VCaP (cell line): ENCODE results near the gene RPS19BP1.
A peak's percentile ranks its signal among the peaks of the same experiment; 100 is the strongest.

ENCODE experiments used
- H3K27ac ChIP-seq: fragments of 450-650 bp; 2 replicates; pipeline ENCODE4 v1.5.1; 2017
- CTCF ChIP-seq: fragments of 450-650 bp; conservative IDR thresholded peaks from 2 replicates; pipeline ENCODE4 v1.5.1; 2017; ENCODE audit warnings: mild to moderate bottlenecking, moderate library complexity

Gene RPS19BP1

GRCh38 chr22:39534092-39534506 lies 1.6 kb upstream of the RPS19BP1 start:
- no peak for TF ChIP-seq CTCF
- H3K27ac ChIP-seq: peak overlapping the region; percentile 98

DNA sequence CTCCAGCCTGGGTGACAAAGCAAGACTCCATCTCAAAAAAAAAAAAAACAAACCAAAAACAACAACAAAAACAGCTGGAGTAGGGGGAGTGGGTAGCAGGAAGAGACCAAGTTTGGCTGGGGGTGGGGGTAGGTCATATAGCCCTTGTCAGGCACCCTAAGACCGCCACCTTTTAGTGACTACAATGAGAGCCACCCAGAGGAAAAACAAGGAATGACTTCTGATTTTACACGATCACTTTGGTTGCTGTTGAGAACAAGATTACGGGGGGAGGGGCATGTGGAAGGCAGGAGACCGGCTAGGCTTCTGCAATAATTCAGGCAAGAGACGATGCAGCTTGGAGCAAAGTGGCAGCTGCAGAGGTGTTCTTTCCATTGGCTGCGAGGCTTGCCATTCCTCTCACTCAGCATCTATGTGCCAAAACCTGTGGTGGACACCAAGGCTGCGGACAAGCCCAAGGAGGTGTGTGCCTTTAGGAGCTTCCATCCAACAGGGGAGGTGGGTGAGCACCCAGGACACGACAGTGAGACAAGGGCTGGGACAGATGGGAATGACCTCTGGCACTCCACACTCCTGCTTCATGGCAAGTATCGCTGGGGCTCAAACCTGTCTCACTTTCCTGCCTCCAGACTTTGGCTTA lies 1.7 kb downstream of the RPS19BP1 start:
- peak; percentile 24 for TF ChIP-seq CTCF
- peak overlapping the region; percentile 98 for H3K27ac ChIP-seq

GRCh38 chr22:39530116-39530515 lies 2.4 kb downstream of the RPS19BP1 start:
- no peak for TF ChIP-seq CTCF
- peak overlapping the region; percentile 98 for H3K27ac ChIP-seq

- TF ChIP-seq CTCF: no peak; the same call in none of the 2 replicates
- peak overlapping the region; percentile 98 for H3K27ac ChIP-seq
Measured at GRCh38 chr22:39529487-39529851, 3.1 kb downstream of the RPS19BP1 start.

- TF ChIP-seq CTCF: peak; percentile 98
- peak overlapping the region; percentile 98 for H3K27ac ChIP-seq
Measured at GRCh38 chr22:39528681-39529486, 3.7 kb downstream of the RPS19BP1 start.

DNA sequence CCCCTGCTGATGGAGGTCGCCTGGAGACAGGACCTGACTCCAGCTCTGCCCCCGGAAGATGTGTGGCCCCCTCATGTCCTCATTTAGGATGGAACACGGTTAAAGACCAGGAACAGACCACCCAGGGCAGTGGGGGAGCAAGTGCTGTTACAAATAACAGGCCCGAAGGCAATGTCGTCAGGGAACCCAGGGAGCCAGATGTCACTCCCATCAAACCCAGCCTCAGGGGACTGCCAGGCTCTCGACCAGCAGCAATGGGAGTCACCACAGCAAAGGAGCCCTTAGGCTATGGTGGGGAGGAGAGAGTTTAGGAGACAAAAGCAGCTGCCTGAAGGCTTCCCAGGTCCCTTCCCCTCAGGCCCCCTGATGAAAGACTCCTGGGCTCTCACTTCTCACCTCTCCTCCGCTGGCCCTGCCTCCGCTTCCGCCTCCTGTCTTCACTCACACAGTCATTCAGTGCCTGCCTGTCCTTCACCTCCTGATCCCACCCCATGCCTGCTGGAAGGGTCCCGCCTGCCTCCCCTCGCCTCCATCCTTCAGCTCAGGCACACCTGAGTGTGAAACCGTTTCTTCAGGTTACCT lies 4.4 kb downstream of the RPS19BP1 start:
- peak overlapping the region; percentile 98 for H3K27ac ChIP-seq
- no peak for TF ChIP-seq CTCF

DNA sequence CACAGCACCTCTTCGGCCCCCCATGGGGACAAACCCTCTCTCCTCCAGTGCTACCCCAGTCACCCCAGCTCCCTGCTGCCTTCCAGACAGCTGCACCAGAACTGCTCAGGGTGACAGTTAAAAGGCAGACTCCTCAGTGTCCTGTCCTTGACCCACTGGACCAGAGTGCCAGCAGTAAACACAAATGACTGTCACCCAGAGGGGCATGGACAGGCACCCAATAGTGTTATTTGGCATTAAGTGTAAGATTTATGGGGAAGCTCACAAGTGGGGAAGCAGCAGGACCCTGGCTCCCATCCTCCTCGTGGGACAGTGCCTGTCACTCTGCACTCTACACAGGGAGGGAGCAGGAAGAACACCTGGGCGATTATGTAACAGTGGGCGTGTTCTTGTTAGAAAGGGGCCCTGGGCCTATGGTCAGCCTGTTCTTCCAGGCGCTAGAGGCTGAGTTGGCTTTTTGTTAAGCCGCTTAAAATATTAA lies 5.0 kb downstream of the RPS19BP1 start:
- no peak for TF ChIP-seq CTCF
- peak overlapping the region; percentile 98 for H3K27ac ChIP-seq
